Left lung (tissue), 14 donors: ENCODE data around the gene AZIN2. TPM values are rescaled to one million over a fixed set of nuclear protein-coding genes. Genes with fewer than 3 reads are reported as not detected.

Experiments
- ATAC-seq: fragments of 200-7000 bp; cut with Tn5 transposase; one replicate; pipeline ENCODE4 v1.9.1; 2020; ENCODE audit warnings: moderate library complexity
- DNase-seq, 4 donors: peaks; one replicate each; pipeline ENCODE4 v3.0.0-alpha.2; 2013 to 2020
- H3K27ac ChIP-seq, 2 donors: fragments of 200-600 bp; sonication (generic) in 1 of 2; one replicate each; pipeline versions ENCODE4 v1.5.0 to v1.8.0; 2020 to 2021
- H3K27me3 ChIP-seq, 2 donors: fragments of 200-600 bp; sonication (generic) in 1 of 2; one replicate each; pipeline versions ENCODE4 v1.5.0 to v1.8.0; 2020 to 2021
- H3K36me3 ChIP-seq, 2 donors: fragments of 200-600 bp; sonication (generic) in 1 of 2; one replicate each; pipeline versions ENCODE4 v1.5.0 to v1.8.0; 2020 to 2021
- H3K4me1 ChIP-seq, 2 donors: fragments of 200-600 bp; one replicate each; pipeline ENCODE4 v1.8.0; 2021
- H3K4me3 ChIP-seq, 2 donors: fragments of 200-600 bp; sonication (generic) in 1 of 2; one replicate each; pipeline versions ENCODE4 v1.5.0 to v1.8.0; 2020 to 2021; ENCODE audit warnings: mild to moderate bottlenecking in 1 of 2
- H3K9me3 ChIP-seq, 2 donors: fragments of 200-600 bp; sonication (generic) in 1 of 2; one replicate each; pipeline versions ENCODE4 v1.5.0 to v1.8.0; 2020 to 2021
- intact Hi-C, 2 donors: fragments of 100-400 bp; cut with DNase I; formaldehyde crosslinking; loops; one replicate each; pipeline versions ENCODE4 v1.11.2 to v1.14.2; 2022
- long read RNA-seq, 12 donors: library from polyadenylated mRNA in 2 of 12; unstranded in 2 of 12; transcript quantifications; one replicate each; pipeline ENCODE4 v2.0.0 and lab custom pipeline, GENCODE V29; 2019 to 2026
- polyA plus RNA-seq, 6 donors: library from polyadenylated mRNA; unstranded; fragments of 120-200 nt; gene quantifications; one replicate each; pipeline ENCODE4 v1.2.1, GENCODE V29; 2013; ENCODE audit not compliant: insufficient read length in 6 of 6
- total RNA-seq, 2 donors: library from RNA; stranded (reverse); fragmentation: NEBNext Ultra II Directional; extraction: Animal tissue kit (Norgen Biotek cat#: 25700); gene quantifications; one replicate each; pipeline ENCODE4 v1.2.1, GENCODE V29; 2021
- TF ChIP-seq, protein P1 (sequence below), 2 donors: fragments of 200-600 bp; sonication (generic) in 1 of 2; IDR thresholded peaks; one replicate each; pipeline versions ENCODE4 v1.5.0 to v1.8.0; 2021; ENCODE audit warnings: antibody characterized with exemption in 2 of 2
- donor health status: DM: no; HTN: yes; CAD: no.
- donor health status: DM: no; HTN: no; CAD: no.

AZIN2 gene
- total RNA-seq (1 to 10 TPM; 2.3 to 5.1 TPM), polyA plus RNA-seq (10 to 100 TPM in 1 of 6 donors, 1 to 10 TPM in 5; 8.0 to 13.1 (median 9.1) TPM)
- long read RNA-seq, donor 1: 0 reads
- long read RNA-seq, donor 2, partial matches to known transcripts: 0 of 1 reads
- long read RNA-seq, donor 2, other reads (novel, unspliced or antisense): 0 of 1 reads
- long read RNA-seq, donor 3: 0 reads
- long read RNA-seq, donor 4, partial matches to known transcripts: 1 of 2 reads
- long read RNA-seq, donor 4, other reads (novel, unspliced or antisense): 0 of 2 reads
- long read RNA-seq, donor 5, partial matches to known transcripts: 0 of 1 reads
- long read RNA-seq, donor 5, other reads (novel, unspliced or antisense): 0 of 1 reads
- long read RNA-seq, donor 6: 0 reads
- long read RNA-seq, donor 7, partial matches to known transcripts: 0 of 1 reads
- long read RNA-seq, donor 7, other reads (novel, unspliced or antisense): 0 of 1 reads
- long read RNA-seq, donor 8: 0 reads
- long read RNA-seq, donor 9: 0 reads
- long read RNA-seq, donor 10, partial matches to known transcripts: 1 of 2 reads
- long read RNA-seq, donor 10, other reads (novel, unspliced or antisense): 1 of 2 reads
- long read RNA-seq, donor 11: 0 reads
- long read RNA-seq, donor 12: 0 reads

DNA sequence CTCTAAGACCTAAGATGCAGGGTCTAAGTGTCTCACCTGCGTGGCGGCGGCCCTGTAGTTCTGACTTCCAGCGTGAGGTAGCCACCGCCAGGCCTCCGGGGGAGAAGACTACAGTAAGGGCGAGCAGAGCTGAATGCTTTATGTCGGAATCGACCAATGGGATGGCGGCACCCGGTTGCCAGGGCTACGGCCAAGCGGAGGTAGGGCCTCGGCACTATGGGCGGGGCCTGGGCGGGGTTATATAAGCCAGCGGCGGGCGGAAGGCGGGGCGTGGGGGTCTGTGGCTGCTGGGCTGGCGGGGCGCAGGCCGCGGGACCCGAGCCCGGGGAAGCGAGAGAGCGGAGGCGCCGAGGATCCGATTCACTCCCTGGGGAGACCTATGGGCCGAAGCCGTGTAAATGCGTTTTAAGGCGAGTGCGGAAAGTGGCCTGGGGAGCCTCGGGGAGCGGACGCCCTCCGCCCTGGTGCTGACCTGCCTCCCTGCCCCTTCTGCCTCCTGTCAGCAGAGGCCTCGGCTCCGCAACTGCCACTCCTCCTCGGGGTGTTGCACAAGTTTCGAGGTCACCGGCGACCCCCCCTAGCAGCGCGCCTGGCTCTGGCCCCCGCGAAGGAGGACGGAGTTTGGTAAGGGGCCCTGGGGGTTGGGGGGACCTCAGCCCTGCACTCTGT is at the start of gene AZIN2:
TSS of gene AZIN2 (plus strand) at position 269 of the 669 bp plus-strand sequence. CDS start 1,097 bp downstream, outside the sequence.
- intact Hi-C loops: loop anchor here in 1 of 2 donors (10.0 kb wide), 2 partner anchors 146 to 206 kb away; partner anchors contain the start of gene FNDC5
- H3K27ac ChIP-seq: no peak within 1 kb of the TSS
- H3K27me3 ChIP-seq: peaks cover 0 to 26% of the 10 kb centered on the region in 2 donors
- no peaks in the 10 kb centered on the region for H3K36me3 ChIP-seq
- H3K9me3 ChIP-seq: no peaks in the 10 kb centered on the region
- TF ChIP-seq, protein P1, sequence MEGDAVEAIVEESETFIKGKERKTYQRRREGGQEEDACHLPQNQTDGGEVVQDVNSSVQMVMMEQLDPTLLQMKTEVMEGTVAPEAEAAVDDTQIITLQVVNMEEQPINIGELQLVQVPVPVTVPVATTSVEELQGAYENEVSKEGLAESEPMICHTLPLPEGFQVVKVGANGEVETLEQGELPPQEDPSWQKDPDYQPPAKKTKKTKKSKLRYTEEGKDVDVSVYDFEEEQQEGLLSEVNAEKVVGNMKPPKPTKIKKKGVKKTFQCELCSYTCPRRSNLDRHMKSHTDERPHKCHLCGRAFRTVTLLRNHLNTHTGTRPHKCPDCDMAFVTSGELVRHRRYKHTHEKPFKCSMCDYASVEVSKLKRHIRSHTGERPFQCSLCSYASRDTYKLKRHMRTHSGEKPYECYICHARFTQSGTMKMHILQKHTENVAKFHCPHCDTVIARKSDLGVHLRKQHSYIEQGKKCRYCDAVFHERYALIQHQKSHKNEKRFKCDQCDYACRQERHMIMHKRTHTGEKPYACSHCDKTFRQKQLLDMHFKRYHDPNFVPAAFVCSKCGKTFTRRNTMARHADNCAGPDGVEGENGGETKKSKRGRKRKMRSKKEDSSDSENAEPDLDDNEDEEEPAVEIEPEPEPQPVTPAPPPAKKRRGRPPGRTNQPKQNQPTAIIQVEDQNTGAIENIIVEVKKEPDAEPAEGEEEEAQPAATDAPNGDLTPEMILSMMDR (IDR thresholded peaks at IDR 0.05): no peak
- peaks cover 0 to 17% of the 10 kb centered on the region in 2 donors for H3K4me1 ChIP-seq
- peak; percentile 93 to 98 (median 97) for DNase-seq
- peak within 1 kb of the TSS; percentile 50 to 53 for H3K4me3 ChIP-seq
- peak; percentile 99 for ATAC-seq

DNA sequence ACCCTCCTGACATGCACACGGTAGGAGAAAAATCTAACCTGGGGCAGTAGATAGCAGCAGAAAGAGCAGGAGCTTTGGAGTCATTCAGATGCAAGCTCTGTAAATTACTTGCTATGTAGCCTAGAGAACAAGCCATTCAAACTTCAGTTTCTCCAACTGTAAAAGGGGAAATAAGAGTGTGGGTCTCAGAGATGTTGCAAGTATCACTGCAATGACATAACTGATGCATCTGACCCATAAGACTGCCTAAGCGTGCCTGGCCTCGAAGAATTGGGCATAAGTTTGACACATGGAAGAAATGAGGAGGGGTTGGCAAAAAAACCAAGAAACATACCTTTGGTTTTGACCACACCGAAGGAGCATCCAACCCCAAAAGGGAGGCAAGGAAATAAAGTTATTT is 49.4 kb upstream of the AZIN2 start:
- Histone ChIP-seq H3K4me3 (no peak overlapping the region), H3K9me3 (no peaks in the 10 kb centered on the region), H3K27me3 (no peaks in the 10 kb centered on the region), H3K4me1 (peaks cover 20 to 88% of the 10 kb centered on the region in 2 donors), H3K27ac (peak overlapping the region in 1 of 2 donors; percentile 50), H3K36me3 (peaks cover 0 to 10% of the 10 kb centered on the region in 2 donors)
- no peak for DNase-seq
- intact Hi-C loops: no loop called here
- TF ChIP-seq, protein P1 (IDR thresholded peaks at IDR 0.05): no peak
- ATAC-seq: no peak

DNA sequence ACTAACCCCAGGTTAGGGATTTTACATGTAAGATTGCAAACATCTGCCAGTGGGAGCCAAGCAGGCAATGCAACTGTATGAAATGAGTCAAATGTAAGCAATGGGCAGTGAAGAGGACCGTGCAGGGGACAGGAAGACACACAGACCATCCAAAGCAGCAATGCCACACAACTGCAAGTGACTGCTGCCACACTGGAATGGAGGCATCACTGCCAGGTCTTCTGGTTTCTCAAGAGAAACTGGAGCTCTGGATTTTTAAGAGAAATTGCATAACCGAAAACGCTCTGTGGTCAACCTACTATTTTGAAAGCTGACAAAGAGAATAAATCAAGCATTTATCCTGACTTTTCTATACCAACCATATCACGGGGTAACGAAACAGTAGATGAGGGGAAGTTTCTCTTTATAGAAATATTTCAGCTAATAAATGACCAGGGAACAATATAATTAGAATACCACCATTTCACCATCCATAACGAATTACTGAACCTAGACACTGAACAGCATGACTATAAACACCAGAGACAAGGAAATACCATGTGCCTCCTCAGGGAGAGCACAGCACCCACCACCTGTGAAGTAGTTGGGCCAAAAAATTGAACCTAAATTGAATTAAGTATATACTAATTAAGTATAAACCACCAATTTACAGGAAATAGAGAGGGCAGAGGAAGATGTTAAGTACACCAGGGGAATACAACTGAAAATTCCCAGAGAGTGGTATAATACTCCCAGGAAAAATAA is 48.7 kb upstream of the AZIN2 start:
- TF ChIP-seq, protein P1 (IDR thresholded peaks at IDR 0.05): no peak
- intact Hi-C loops: no loop called here
- Histone ChIP-seq H3K4me1 (peaks cover 20 to 85% of the 10 kb centered on the region in 2 donors), H3K4me3 (no peak overlapping the region), H3K9me3 (no peaks in the 10 kb centered on the region), H3K27ac (peak overlapping the region in 1 of 2 donors; percentile 50), H3K36me3 (peaks cover 0 to 10% of the 10 kb centered on the region in 2 donors), H3K27me3 (no peaks in the 10 kb centered on the region)
- no peak for DNase-seq
- no peak for ATAC-seq

DNA sequence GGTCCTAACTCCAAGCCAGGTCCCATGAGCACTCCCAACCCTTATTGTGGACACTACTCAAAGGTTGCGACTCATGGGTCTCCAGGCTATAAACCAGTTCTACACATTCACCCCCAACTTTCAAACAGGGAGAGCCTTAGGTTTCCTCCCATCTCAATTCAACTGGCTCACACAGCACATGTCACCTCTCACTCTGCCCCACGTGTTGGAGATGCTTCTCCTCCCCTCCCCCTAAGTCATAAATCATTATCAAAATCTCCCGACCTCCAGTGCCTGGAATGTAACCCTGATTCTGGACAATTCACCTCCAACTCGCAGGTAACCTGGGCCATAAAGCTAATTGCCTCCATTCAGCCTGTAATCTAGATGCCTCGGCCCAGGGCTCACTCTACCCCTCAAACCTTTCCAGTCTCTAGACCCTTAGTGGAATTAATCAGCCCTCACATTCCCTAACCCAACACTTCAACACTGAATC is 44.9 kb upstream of the AZIN2 start:
- H3K4me3 ChIP-seq: peak overlapping the region; percentile 80 to 82
- ATAC-seq: peak; percentile 12
- H3K27me3 ChIP-seq: no peaks in the 10 kb centered on the region
- DNase-seq: peak in 1 of 4 donors; percentile 7
- intact Hi-C loops: no loop called here
- TF ChIP-seq, protein P1 (IDR thresholded peaks at IDR 0.05): no peak
- no peaks in the 10 kb centered on the region for H3K36me3 ChIP-seq
- peak overlapping the region; percentile 78 for H3K27ac ChIP-seq
- no peaks in the 10 kb centered on the region for H3K9me3 ChIP-seq
- peaks cover 21 to 73% of the 10 kb centered on the region in 2 donors for H3K4me1 ChIP-seq
